HG03342 (cell line): Measurements from ENCODE around the gene TGM4.

ENCODE experiments used
- ATAC-seq: cut with Tn5 transposase; IDR thresholded peaks from one replicate; pipeline ENCODE4 v1.9.1; 2021; ENCODE audit warnings: mild to moderate bottlenecking, moderate library complexity; ENCODE audit not compliant: unreplicated experiment

The TGM4 gene

GRCh38 chr3:44877333-44877732, 2.9 kb downstream of the TGM4 start:
- no peak for ATAC-seq

DNA sequence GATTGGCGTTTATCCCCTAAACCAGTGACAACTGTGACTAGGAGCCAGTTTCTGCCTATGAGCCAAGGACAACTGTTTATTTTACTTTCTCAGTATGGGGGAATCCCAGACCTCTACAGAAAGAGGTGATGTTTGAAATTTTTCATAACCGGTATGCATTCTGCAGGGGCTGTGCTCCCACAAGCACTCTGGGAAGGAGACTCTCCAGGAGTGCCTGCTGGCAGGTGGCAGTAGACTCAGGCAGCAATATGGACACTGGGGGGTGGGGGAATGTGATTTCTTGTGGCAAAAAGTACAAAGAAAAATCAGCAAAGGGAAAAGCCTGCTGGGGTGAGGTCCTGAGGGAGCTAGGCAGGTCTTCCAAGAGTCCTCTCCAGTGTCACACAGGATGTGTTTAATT, 5.9 kb downstream of the TGM4 start:
- no peak for ATAC-seq

DNA sequence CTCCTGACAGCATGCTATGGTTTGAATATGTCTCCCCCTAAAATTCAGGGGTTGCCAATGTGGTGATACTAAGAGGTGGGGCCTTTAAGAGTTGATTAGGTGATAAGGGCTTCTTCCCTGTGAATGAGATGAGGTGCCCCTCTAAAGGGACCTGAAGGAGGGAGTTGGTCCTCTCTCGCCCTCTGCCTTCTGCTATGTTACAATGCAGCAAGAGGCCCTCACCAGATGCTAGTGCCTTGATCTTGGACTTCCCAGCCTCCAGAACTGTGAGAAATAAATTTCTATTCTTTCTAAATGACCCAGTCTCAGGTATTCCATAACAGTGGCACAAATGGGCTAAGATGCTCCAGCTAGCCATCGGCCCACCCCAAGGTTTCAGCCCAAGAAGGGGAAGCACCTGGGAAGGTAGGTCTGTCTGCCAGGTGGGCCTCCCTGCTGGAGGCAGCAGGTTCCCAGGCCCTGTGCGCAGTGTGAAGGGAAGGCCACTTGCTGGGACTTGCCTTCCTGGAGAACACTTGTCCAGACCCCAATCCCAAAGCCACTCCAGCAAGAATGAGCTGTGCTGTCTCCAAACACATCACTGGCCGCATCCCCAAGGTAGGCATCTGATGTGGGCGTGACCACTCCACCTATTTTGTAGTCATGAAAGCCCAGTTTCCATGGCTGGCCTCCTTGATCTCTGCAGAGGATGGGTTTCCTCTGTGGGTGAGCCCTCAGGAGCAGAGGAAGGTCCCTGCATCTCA, 9.0 kb downstream of the TGM4 start:
- no peak for ATAC-seq

- no peak for ATAC-seq
Observed at GRCh38 chr3:44883999-44884431, 9.6 kb downstream of the TGM4 start.

DNA sequence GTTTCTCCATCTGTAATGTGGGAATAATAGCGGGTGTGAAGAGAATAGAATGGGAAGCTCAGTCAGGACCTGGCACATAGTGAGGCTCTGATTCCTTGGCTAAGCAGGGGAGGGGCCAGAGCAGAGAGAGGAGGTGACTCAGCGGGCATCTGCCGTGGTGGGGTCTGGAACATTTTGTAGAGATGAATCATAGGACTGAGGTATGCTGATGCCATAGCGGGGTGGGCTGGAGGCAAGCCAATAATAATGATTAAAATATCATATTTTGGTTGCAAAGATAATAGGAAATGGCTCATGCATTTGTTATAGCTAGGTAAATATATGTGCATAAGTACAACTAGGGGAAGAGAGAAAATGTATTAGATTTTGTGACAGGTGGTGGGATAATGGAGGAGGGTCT, 11.2 kb downstream of the TGM4 start:
- no peak for ATAC-seq

DNA sequence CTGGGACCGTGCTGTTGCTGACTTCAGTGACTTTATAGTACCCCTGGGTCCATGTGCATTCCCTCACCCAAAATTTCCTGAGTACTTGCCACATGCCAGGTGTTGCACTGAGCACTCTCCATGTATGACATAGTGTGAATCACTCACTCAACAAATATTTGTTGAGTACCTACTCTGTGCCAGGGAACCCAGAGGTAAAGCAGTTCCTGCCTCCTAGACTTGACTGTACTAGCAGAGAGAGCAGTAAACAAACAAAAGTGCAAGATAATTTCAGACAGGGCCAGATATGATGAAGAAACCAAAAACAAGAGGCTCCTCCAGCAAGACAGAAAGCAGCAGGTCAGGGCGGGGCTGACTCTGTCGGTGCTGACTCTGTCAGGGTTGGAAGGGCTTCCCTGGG, 12.2 kb downstream of the TGM4 start:
- ATAC-seq: no peak

DNA sequence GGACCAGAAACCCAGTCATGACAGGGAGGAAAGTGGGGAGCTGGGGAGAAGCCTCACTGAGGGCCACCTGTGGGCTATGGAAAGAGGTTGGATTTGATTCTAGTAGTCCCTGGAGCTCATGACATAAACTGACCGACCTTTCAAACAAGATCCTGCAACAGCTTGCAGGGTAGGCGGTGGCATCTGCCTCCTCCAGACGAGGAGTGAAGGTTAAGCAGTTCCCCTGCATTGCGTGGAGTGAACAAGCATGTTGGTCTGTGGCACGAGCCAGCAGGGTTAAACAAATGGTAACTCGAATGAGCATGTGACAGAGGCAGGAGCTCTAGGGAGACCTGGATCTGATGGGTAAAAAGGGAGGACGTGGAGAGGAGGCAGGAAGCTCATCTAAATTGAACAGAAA, 12.7 kb downstream of the TGM4 start:
- ATAC-seq: no peak

DNA sequence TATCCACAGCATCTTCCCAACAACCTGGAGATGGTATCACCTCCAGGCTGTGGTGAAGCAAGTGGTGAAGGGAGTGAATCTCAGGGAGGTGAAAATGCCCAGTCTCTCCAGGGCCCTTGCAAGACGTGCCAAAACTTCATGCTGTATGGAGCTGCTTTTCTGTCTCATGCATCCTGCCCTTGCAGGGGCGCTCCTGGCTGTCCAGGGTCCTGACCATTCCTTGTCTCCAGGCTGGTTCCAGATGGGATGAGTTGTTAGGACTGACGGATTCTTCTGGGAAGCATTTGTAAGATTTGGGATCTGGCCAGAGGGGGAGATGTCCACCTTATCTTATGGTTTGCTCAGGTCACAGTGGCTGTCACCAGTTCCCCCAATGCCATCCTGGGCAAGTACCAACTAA, 15.8 kb downstream of the TGM4 start:
- no peak for ATAC-seq

DNA sequence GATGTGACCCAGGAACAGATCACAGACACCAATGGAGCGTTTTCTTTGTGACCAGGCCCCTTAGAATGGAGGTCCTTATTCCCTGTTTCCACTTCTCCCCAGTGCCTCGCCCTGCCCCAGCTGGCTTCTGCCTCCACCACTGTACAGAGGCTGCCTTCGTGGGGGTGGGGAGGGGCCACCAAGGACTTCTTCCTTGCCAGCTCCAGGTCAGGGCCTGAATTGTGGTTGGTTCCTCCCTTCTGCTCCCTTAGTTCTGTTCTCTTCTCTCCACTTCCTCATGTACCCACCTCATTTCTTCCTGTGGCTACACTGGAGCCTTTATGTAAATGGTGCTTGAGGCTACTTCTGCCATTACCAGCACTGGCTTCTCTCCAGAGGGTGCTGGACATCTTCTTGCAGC, 16.4 kb downstream of the TGM4 start:
- ATAC-seq: no peak

- no peak for ATAC-seq
Observed at GRCh38 chr3:44892689-44893088, 18.3 kb downstream of the TGM4 start.

DNA sequence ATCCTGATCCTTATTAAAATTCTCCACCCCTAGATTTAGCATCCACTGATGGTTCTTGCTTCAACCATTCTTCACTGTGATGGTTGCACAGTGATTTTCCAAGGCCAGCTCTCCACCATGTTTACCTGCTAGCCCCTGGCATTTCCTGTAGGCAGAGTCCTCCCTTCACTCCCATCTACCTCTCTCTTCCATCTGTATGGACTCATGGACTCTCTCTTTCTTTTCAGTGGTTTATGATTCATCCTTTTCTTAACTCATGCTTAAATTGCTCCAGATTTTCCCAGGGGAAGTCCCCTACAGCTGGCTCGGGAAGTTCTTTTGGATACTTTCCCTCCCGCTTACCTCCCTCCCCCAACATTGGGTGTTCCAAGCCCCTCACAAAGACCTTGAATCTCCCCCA, 18.7 kb downstream of the TGM4 start:
- ATAC-seq: no peak

GRCh38 chr3:44894485-44894884, 20.1 kb downstream of the TGM4 start:
- no peak for ATAC-seq

GRCh38 chr3:44896440-44896839, 22.0 kb downstream of the TGM4 start:
- no peak for ATAC-seq

DNA sequence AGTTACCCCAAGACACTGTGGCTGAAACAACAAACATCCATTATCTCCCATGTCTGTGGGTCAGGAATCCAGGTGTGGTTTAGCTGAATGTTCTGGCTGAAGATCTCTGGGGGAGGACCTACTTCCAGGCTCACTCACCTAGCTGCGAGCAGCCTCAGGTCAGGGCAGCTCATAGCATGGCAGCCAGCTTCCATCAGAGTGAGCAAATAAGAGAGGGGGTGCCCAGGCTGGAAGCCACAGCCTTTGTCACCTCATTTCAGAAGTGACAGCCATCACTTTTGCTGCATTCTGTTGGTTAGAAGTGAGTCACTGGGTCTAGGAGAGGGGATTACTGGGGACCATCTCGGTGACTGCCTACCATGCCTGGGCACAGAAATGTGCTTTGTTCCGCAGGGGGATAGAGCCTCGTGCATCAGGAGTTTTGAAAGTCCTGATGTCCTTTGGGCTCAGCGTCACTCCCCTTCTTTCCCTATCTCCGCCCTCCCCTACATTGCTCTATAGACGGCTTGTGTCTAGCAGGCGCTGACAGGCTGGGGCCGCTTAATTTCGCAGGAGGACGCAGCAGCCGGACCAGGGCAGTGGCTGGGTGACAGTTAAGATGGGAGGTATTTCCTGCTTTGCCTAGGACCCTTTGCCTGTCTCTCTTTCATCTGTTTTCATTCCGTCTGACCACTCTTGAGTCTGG, 25.4 kb downstream of the TGM4 start:
- ATAC-seq: no peak

GRCh38 chr3:44902628-44903027, 28.2 kb downstream of the TGM4 start:
- no peak for ATAC-seq

- no peak for ATAC-seq
Observed at GRCh38 chr3:44903314-44903713, 28.9 kb downstream of the TGM4 start.

DNA sequence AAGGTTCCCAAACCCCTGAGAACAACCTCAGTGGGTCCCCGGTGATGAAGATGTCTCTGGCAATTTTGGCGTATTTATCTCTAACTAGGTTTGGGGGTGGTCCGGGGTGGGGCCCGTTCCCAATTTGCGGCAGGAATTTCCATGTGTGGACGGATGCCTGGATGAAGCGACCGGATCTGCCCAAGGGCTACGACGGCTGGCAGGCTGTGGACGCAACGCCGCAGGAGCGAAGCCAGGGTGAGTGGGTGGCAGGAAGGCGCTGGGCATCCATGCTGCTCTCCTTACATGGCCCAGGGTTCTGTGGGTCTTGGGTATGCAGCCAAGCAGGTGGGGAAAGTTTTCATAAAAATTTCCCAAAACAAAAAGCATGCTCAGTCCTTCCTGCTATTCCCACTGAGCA, 29.3 kb downstream of the TGM4 start:
- ATAC-seq: no peak

GRCh38 chr3:44905446-44906157, 31.2 kb downstream of the TGM4 start:
- ATAC-seq: no peak

GRCh38 chr3:44906997-44907396, 32.6 kb downstream of the TGM4 start:
- ATAC-seq: no peak

- ATAC-seq: no peak
Observed at GRCh38 chr3:44907612-44908011, 33.2 kb downstream of the TGM4 start.

- ATAC-seq: no peak
Observed at GRCh38 chr3:44909063-44909462, 34.7 kb downstream of the TGM4 start.

DNA sequence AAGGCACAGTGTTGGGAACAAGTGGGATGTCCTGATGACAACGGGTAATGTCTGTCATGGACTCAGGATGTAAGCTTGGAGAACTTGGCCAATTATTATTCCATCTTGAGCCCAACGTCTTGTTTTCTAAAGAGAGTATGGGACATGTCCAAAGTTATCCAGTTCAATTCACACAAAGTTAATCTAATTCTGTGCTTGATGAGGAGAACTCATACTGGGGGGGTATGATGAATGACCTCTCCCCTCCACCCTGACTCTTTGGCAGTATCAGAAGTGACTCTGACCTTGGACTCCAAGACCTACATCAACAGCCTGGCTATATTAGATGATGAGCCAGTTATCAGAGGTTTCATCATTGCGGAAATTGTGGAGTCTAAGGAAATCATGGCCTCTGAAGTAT, 36.3 kb downstream of the TGM4 start:
- ATAC-seq: no peak
